H1 (cell line): Measurements from ENCODE around the gene TINAGL1. TPM values are rescaled to one million over a fixed set of nuclear protein-coding genes. Genes with fewer than 3 reads are reported as not detected.
A peak's percentile ranks its signal among the peaks of the same experiment; 100 is the strongest.

Experiments
- CTCF ChIA-PET: fragments of 300-600 bp; sonication (Branson Sonifier 250); formaldehyde crosslinking; loops from one replicate; lab custom pipeline; 2021; ENCODE audit not compliant: partially characterized antibody; lab: Charles Lee
- POLR2A ChIA-PET: fragments of 300-600 bp; sonication (Branson Sonifier 250); formaldehyde crosslinking; loops from one replicate; lab custom pipeline; 2021; ENCODE audit warnings: inconsistent platforms; ENCODE audit not compliant: partially characterized antibody; lab: Charles Lee
- DNase-seq, 2 experiments: peaks; one replicate each; pipeline versions ENCODE4 v3.0.0 to v3.0.0-alpha.2; 2010 to 2022; ENCODE audit warnings: low spot score in 2 of 2, low read depth in 1 of 2, mixed read lengths in 1 of 2
- FAIRE-seq: peaks from 2 replicates; lab custom pipeline; 2011; peaks lifted over from hg19 to GRCh38; lab: Jason Lieb, UNC
- H2AFZ ChIP-seq: 2 replicates; pipeline ENCODE4 v1.8.1; 2012; ENCODE audit warnings: low read length, inconsistent platforms
- H2AK5ac ChIP-seq: 2 replicates; pipeline ENCODE4 v1.6.1; 2013; ENCODE audit warnings: low read depth, low read length
- H2BK120ac ChIP-seq: replicated peaks from 2 replicates; pipeline ENCODE3; 2013; ENCODE audit warnings: low read depth, low read length, inconsistent platforms
- H2BK12ac ChIP-seq: 2 replicates; pipeline ENCODE4 v1.6.1; 2013; ENCODE audit warnings: low read depth, low read length
- H2BK15ac ChIP-seq: 2 replicates; pipeline ENCODE4 v1.6.1; 2013; ENCODE audit warnings: low read length
- H2BK20ac ChIP-seq: 2 replicates; pipeline ENCODE4 v1.6.1; 2013; ENCODE audit warnings: low read length
- H2BK5ac ChIP-seq: 2 replicates; pipeline ENCODE4 v1.6.1; 2013; ENCODE audit warnings: low read depth, low read length
- H3K14ac ChIP-seq: 2 replicates; pipeline ENCODE4 v1.6.1; 2013; ENCODE audit warnings: inconsistent platforms; ENCODE audit not compliant: insufficient read length
- H3K18ac ChIP-seq: 2 replicates; pipeline ENCODE4 v1.6.1; 2013; ENCODE audit warnings: low read length; ENCODE audit errors: extremely low read depth
- H3K23ac ChIP-seq: 2 replicates; pipeline ENCODE4 v1.6.1; 2013; ENCODE audit warnings: inconsistent platforms; ENCODE audit not compliant: insufficient read length
- H3K23me2 ChIP-seq: 2 replicates; pipeline ENCODE4 v1.6.1; 2013; ENCODE audit warnings: low read depth, low read length
- H3K27ac ChIP-seq: 2 replicates; pipeline ENCODE4 v1.6.1; 2011; ENCODE audit warnings: low read depth, low read length, inconsistent platforms
- H3K27me3 ChIP-seq, 4 experiments: replicated peaks in 1 of 4; 1 replicate in 1 of 4; 2 replicates in 3 of 4; pipeline versions ENCODE4 v1.6.1 to v1.8.1; 2011 to 2013; ENCODE audit warnings: low read length in 3 of 4, mild to moderate bottlenecking in 3 of 4, inconsistent platforms in 2 of 4, mixed read lengths in 2 of 4, moderate library complexity in 1 of 4; ENCODE audit not compliant: control insufficient read depth in 3 of 4, insufficient read depth in 3 of 4; ENCODE audit errors: extremely low read depth in 1 of 4
- H3K36me3 ChIP-seq, 4 experiments: 2 replicates each; pipeline versions ENCODE4 v1.6.1 to v1.8.1; 2011 to 2013; ENCODE audit warnings: mild to moderate bottlenecking in 4 of 4, low read length in 3 of 4, moderate library complexity in 2 of 4, control low read depth in 1 of 4, inconsistent platforms in 1 of 4; ENCODE audit not compliant: insufficient read depth in 4 of 4, control insufficient read depth in 2 of 4
- H3K4ac ChIP-seq: replicated peaks from 2 replicates; pipeline ENCODE3; 2013; ENCODE audit warnings: low read length, low read depth, mixed read lengths, inconsistent platforms; ENCODE audit not compliant: insufficient read length
- H3K4me1 ChIP-seq, 4 experiments: replicated peaks in 1 of 4; 1 replicate in 1 of 4; 2 replicates in 3 of 4; pipeline versions ENCODE4 v1.6.1 to v1.8.1; 2011 to 2013; ENCODE audit warnings: low read length in 3 of 4, inconsistent platforms in 2 of 4, mixed read lengths in 1 of 4; ENCODE audit not compliant: insufficient read depth in 4 of 4, control insufficient read depth in 3 of 4
- H3K4me2 ChIP-seq, 2 experiments: 2 replicates each; pipeline versions ENCODE4 v1.6.1 to v1.8.1; 2011 to 2013; ENCODE audit warnings: low read depth in 2 of 2, low read length in 2 of 2, control low read depth in 1 of 2, inconsistent platforms in 1 of 2, mild to moderate bottlenecking in 1 of 2; ENCODE audit not compliant: insufficient read depth in 1 of 2
- H3K4me3 ChIP-seq, 4 experiments: fragments of 200-600, 300-600 bp in 1 of 4; sonication (generic), shearing (Covaris generic), sonication (Bioruptor Twin) in 1 of 4; 2 replicates each; pipeline versions ENCODE4 v1.5.1 to v1.8.1; 2011 to 2016; ENCODE audit warnings: low read length in 4 of 4, low read depth in 3 of 4, control low read depth in 2 of 4, inconsistent platforms in 2 of 4, mild to moderate bottlenecking in 2 of 4, mixed read lengths in 1 of 4, moderate library complexity in 1 of 4; ENCODE audit not compliant: insufficient read depth in 2 of 4; ENCODE audit errors: extremely low read depth in 1 of 4
- H3K56ac ChIP-seq: replicated peaks from 2 replicates; pipeline ENCODE3; 2013; ENCODE audit warnings: low read depth, mild to moderate bottlenecking, mixed read lengths, low read length, inconsistent platforms; ENCODE audit not compliant: insufficient read length
- H3K79me1 ChIP-seq: 2 replicates; pipeline ENCODE4 v1.6.1; 2013; ENCODE audit warnings: low read depth, low read length, control low read depth
- H3K79me2 ChIP-seq, 2 experiments: 2 replicates each; pipeline versions ENCODE4 v1.6.1 to v1.8.1; 2012 to 2013; ENCODE audit warnings: low read length in 2 of 2, mild to moderate bottlenecking in 2 of 2, inconsistent platforms in 1 of 2; ENCODE audit not compliant: insufficient read depth in 2 of 2, control insufficient read depth in 1 of 2
- H3K9ac ChIP-seq, 4 experiments: replicated peaks in 1 of 4; 1 replicate in 1 of 4; 2 replicates in 3 of 4; pipeline versions ENCODE4 v1.6.1 to v1.8.1; 2011 to 2013; ENCODE audit warnings: low read depth in 3 of 4, low read length in 3 of 4, control low read depth in 2 of 4, mild to moderate bottlenecking in 2 of 4, moderate library complexity in 2 of 4, inconsistent platforms in 1 of 4; ENCODE audit errors: extremely low read depth in 1 of 4
- H3K9me3 ChIP-seq, 2 experiments: 2 replicates each; pipeline versions ENCODE4 v1.6.1 to v1.8.1; 2012 to 2013; ENCODE audit warnings: mild to moderate bottlenecking in 2 of 2, moderate library complexity in 2 of 2, control low read depth in 1 of 2, inconsistent platforms in 1 of 2, low read depth in 1 of 2, low read length in 1 of 2, mixed read lengths in 1 of 2; ENCODE audit not compliant: insufficient read depth in 2 of 2
- H4K20me1 ChIP-seq, 2 experiments: replicated peaks in 1 of 2; 2 replicates each; pipeline versions ENCODE3 to v1.8.1; 2011 to 2013; ENCODE audit warnings: inconsistent platforms in 2 of 2, low read length in 2 of 2, mild to moderate bottlenecking in 1 of 2; ENCODE audit not compliant: insufficient read depth in 2 of 2, control insufficient read depth in 1 of 2
- H4K5ac ChIP-seq: 2 replicates; pipeline ENCODE4 v1.6.1; 2013; ENCODE audit warnings: low read length, low read depth, mixed read lengths, inconsistent platforms; ENCODE audit not compliant: insufficient read length
- H4K8ac ChIP-seq: 2 replicates; pipeline ENCODE4 v1.8.0; 2013; ENCODE audit warnings: mild to moderate bottlenecking, moderate library complexity, low read length, inconsistent platforms; ENCODE audit not compliant: insufficient read depth; ENCODE audit errors: extremely low read depth
- H4K91ac ChIP-seq: replicated peaks from 2 replicates; pipeline ENCODE3; 2013; ENCODE audit warnings: low read length, mixed read lengths, inconsistent platforms; ENCODE audit not compliant: insufficient read length
- EZH2 ChIP-seq: fragments of 200-600 bp; sonication (generic); IDR thresholded peaks from 2 replicates; pipeline ENCODE4 v1.7.1; 2012; ENCODE audit warnings: low read depth, mild to moderate bottlenecking, moderate library complexity, low read length, inconsistent platforms; ENCODE audit not compliant: severe bottlenecking
- KDM5A ChIP-seq: fragments of 200-600 bp; IDR thresholded peaks from 2 replicates; pipeline ENCODE4 v1.7.1; 2012; ENCODE audit warnings: mild to moderate bottlenecking, low read length, inconsistent platforms, mixed read lengths
- SIRT6 ChIP-seq: IDR thresholded peaks from one replicate; pipeline ENCODE4 v1.7.1; 2012; ENCODE audit warnings: low read length, inconsistent platforms
- WGBS, 2 experiments: shearing (Covaris generic) in 1 of 2; methylation state at CpG; one replicate each; pipeline versions ENCODE4 v1.1.6 to v1.1.7; 2013 to 2015; ENCODE audit warnings: low lambda C conversion rate in 2 of 2, mixed read lengths in 2 of 2, inconsistent platforms in 1 of 2, low coverage in 1 of 2, missing lambda C conversion rate in 1 of 2; ENCODE audit not compliant: insufficient replicate concordance in 2 of 2, insufficient coverage in 1 of 2, insufficient read length in 1 of 2; ENCODE audit errors: extremely low coverage in 1 of 2, missing lambda C conversion rate in 1 of 2; 5-methylcytosine and 5-hydroxymethylcytosine counted together
- polyA plus RNA-seq, 7 experiments: library from polyadenylated mRNA; depleted of rRNA in 3 of 7; stranded (reverse) in 5 of 7; unstranded in 2 of 7; fragments of >200 nt in 5 of 7; fragments of 200-250 nt in 2 of 7; gene quantifications; 1 replicate in 5 of 7; 2 replicates in 1 of 7; 4 replicates in 1 of 7; pipeline versions ENCODE4 v1.2.1 to v1.2.3, GENCODE V29; 2011 to 2013; ENCODE audit warnings: missing spikeins in 2 of 7, mixed read lengths in 2 of 7
- total RNA-seq: library from RNA; stranded (reverse); fragmentation: NEBNext Ultra II Directional; extraction: Animal tissue kit (Norgen Biotek cat#: 25700); gene quantifications from 2 replicates; pipeline ENCODE4 v1.2.1, GENCODE V29; 2021

The TINAGL1 gene
- total and polyA plus RNA-seq, 2 of the 8 experiments (the other 6 are each of a cell fraction or from before 2014, with no cell fraction given): 11.2 to 21.7 TPM

- H3K4me3 ChIP-seq: peak within 1 kb of the TSS; percentile 57 to 88 (median 64)
- 9% methylated on average over 31 of the region's 48 CpGs; no CpG with 5 or more reads in 1 of the 2 experiments for WGBS, 2 experiments
- no peak within 1 kb of the TSS for H3K27ac ChIP-seq
- no peak within 1 kb of the TSS for H2BK120ac ChIP-seq
- H4K5ac ChIP-seq: no peak within 1 kb of the TSS
- no peak for TF ChIP-seq SIRT6
- TF ChIP-seq EZH2: peak; percentile 13
- TF ChIP-seq KDM5A: no peak
- no peak within 1 kb of the TSS for H3K14ac ChIP-seq
- DNase-seq (no peak), FAIRE-seq (no peak)
- H2AFZ ChIP-seq: peak within 1 kb of the TSS; percentile 91; the same call in 1 of the 2 replicates
- no peak within 1 kb of the TSS; the same call in 1 of the 2 replicates for H3K18ac ChIP-seq
- no peak within 1 kb of the TSS for H3K4ac ChIP-seq
- no peaks in the 10 kb centered on the region for H3K79me2 ChIP-seq
- H3K9me3 ChIP-seq: no peaks in the 10 kb centered on the region
- H3K79me1 ChIP-seq: no peaks in the 10 kb centered on the region
- peak within 1 kb of the TSS; percentile 63 to 94 for H3K4me2 ChIP-seq
- H4K8ac ChIP-seq: peak within 1 kb of the TSS; percentile 83; the same call in 1 of the 2 replicates
- H4K91ac ChIP-seq: no peak within 1 kb of the TSS
- no peaks in the 10 kb centered on the region for H4K20me1 ChIP-seq
- peaks cover 2 to 11% (median 7%) of the 10 kb centered on the region in 4 experiments; a peak in 5 of 7 replicates for H3K4me1 ChIP-seq
- H3K9ac ChIP-seq: peak within 1 kb of the TSS in 3 of 4 experiments; percentile 20 to 43 (median 40); a peak in 3 of 7 replicates
- no peak within 1 kb of the TSS for H3K56ac ChIP-seq
- no peak within 1 kb of the TSS for H2BK20ac ChIP-seq
- H2AK5ac ChIP-seq: no peak within 1 kb of the TSS
- peaks cover 6 to 22% (median 16%) of the 10 kb centered on the region in 4 experiments for H3K27me3 ChIP-seq
- peaks cover 8% of the 10 kb centered on the region; the same call in 1 of the 2 replicates for H3K23me2 ChIP-seq
- 0 out of 2 replicates have a peak within 1 kb of the TSS, but pooled peaks have one; percentile 7 for H2BK12ac ChIP-seq
- ChIA-PET CTCF (interaction anchor here (0.6 to 4.7 kb wide), 26 partner anchors 9 to 1695 kb away, joined by 3 to 25 read pairs (median 4); no protein-coding TSS in a partner anchor), POLR2A (interaction anchor here (0.6 to 1.4 kb wide), 4 partner anchors 10 to 59 kb away, joined by 3 to 4 read pairs (median 3); no protein-coding TSS in a partner anchor)
- H2BK15ac ChIP-seq: no peak within 1 kb of the TSS
- no peak within 1 kb of the TSS for H3K23ac ChIP-seq
- no peaks in the 10 kb centered on the region for H3K36me3 ChIP-seq
- H2BK5ac ChIP-seq: no peak within 1 kb of the TSS
Observed at GRCh38 chr1:31617218-31617915, 41.1 kb downstream of the TINAGL1 start, which contains the start of gene HCRTR1. Gene HCRTR1, plus strand, starts transcription at chr1:31617689. Its CDS starts 1,504 bp downstream, at chr1:31619193.
